Skin of body (tissue), 3 donors: ENCODE results near the gene CILP. TPM values are rescaled to one million over a fixed set of nuclear protein-coding genes. Genes with fewer than 3 reads are reported as not detected.

Source experiments
- DNase-seq: peaks from one replicate; lab custom pipeline; 2025; lab: John Stamatoyannopoulos, UW
- small RNA-seq: library from RNA; depleted of rRNA; stranded (forward); fragments of <200 nt; gene quantifications from one replicate; pipeline ENCODE3, GENCODE V24; 2014; ENCODE audit warnings: low replicate concordance
- total RNA-seq: library from RNA; depleted of rRNA; stranded (reverse); fragments of >200 nt; gene quantifications from one replicate; pipeline ENCODE4 v1.2.3, GENCODE V29; 2014

Gene CILP
- total RNA-seq, 1 donor from 2014 or later: 24.4 TPM

- DNase-seq: no peak
Measured at GRCh38 chr15:65146438-65146837, 64.8 kb downstream of the CILP start.

Small RNAs within 50 kb of the gene (small RNA-seq; reads per million reads assigned to genes)
- gene AC068213.1 (not detected), gene RNU6-686P (not detected)

Other genes with a start within 250 kb of the CILP start
- 49.9 TPM for gene SPG21, start 221.6 kb downstream of the CILP start, total RNA-seq
- gene MTFMT, start 181.8 kb downstream of the CILP start, total RNA-seq: 8.4 TPM
- not detected for gene SLC51B, start 166.1 kb downstream of the CILP start, total RNA-seq
- gene RASL12, start 143.5 kb downstream of the CILP start, total RNA-seq: 12.5 TPM
- 0.30 TPM for gene KBTBD13, start 134.7 kb downstream of the CILP start, total RNA-seq
- gene UBAP1L, start 96.3 kb downstream of the CILP start, total RNA-seq: 2.2 TPM
- gene PDCD7, start 77.7 kb downstream of the CILP start, total RNA-seq: 10.9 TPM
- gene CLPX, start 26.1 kb downstream of the CILP start, total RNA-seq: 65.6 TPM
- gene PARP16, start 75.4 kb upstream of the CILP start, total RNA-seq: 6.8 TPM
- gene RNU5A-1, start 84.6 kb upstream of the CILP start, total RNA-seq: not detected
- gene RNU5B-1, start 93.2 kb upstream of the CILP start, total RNA-seq: under 0.01 TPM
- gene IGDCC3, start 166.5 kb upstream of the CILP start, total RNA-seq: 0.69 TPM
- gene IGDCC4, start 211.5 kb upstream of the CILP start, total RNA-seq: 25.2 TPM